ENCODE results near the gene ITPRID1.

The ITPRID1 gene

GRCh38 chr7:31508823-31509222, 5.1 kb upstream of the ITPRID1 start:
- no peak overlapping the region for H3K4me3 ChIP-seq (replicated peaks; ENCODE audit: low read depth, low read length)
- no peak for TF ChIP-seq CTCF (IDR thresholded peaks at IDR 0.05; ENCODE audit: low read depth, low read length, missing control alignments)
- no peak for DNase-seq (ENCODE audit: extremely low read depth, low read depth)

- DNase-seq (ENCODE audit: extremely low read depth, low read depth): no peak
- TF ChIP-seq CTCF (IDR thresholded peaks at IDR 0.05; ENCODE audit: low read depth, low read length, missing control alignments): no peak
- no peak overlapping the region for H3K4me3 ChIP-seq (replicated peaks; ENCODE audit: low read depth, low read length)
Observed at GRCh38 chr7:31512166-31512565, 1.7 kb upstream of the ITPRID1 start.

GRCh38 chr7:31516680-31517502, 3.0 kb downstream of the ITPRID1 start:
- H3K4me3 ChIP-seq (replicated peaks; ENCODE audit: low read depth, low read length): no peak overlapping the region
- no peak for TF ChIP-seq CTCF (IDR thresholded peaks at IDR 0.05; ENCODE audit: low read depth, low read length, missing control alignments)
- no peak for DNase-seq (ENCODE audit: extremely low read depth, low read depth)

GRCh38 chr7:31517513-31517912, 3.6 kb downstream of the ITPRID1 start:
- DNase-seq (ENCODE audit: extremely low read depth, low read depth): no peak
- no peak for TF ChIP-seq CTCF (IDR thresholded peaks at IDR 0.05; ENCODE audit: low read depth, low read length, missing control alignments)

GRCh38 chr7:31518766-31519165, 4.9 kb downstream of the ITPRID1 start:
- no peak overlapping the region for H3K4me3 ChIP-seq (replicated peaks; ENCODE audit: low read depth, low read length)
- TF ChIP-seq CTCF (IDR thresholded peaks at IDR 0.05; ENCODE audit: low read depth, low read length, missing control alignments): no peak
- DNase-seq (ENCODE audit: extremely low read depth, low read depth): no peak

More at GRCh38 chr7:31517513-31517912, 3.6 kb downstream of the ITPRID1 start:
- no peak overlapping the region for H3K4me3 ChIP-seq (replicated peaks; ENCODE audit: low read depth, low read length)

- no peak for TF ChIP-seq CTCF (IDR thresholded peaks at IDR 0.05; ENCODE audit: low read depth, low read length, missing control alignments)
- no peak for DNase-seq (ENCODE audit: extremely low read depth, low read depth)
Observed at GRCh38 chr7:31521336-31522010, 7.6 kb downstream of the ITPRID1 start.

More at GRCh38 chr7:31521336-31522010, 7.6 kb downstream of the ITPRID1 start:
- no peak overlapping the region for H3K4me3 ChIP-seq (replicated peaks; ENCODE audit: low read depth, low read length)

All from HFF-Myc (cell line).